ENCODE results near the gene CCR8. TPM values are rescaled to one million over a fixed set of nuclear protein-coding genes. Genes with fewer than 3 reads are reported as not detected.
"Not testable (repeated sequence)": the region's sequence is repeated elsewhere in the genome, so short reads cannot be mapped to it uniquely, and the experiment has no call there.

CCR8 gene
- total RNA-seq, 2 experiments from 2014 or later = 0.75 to 0.77 TPM

DNA sequence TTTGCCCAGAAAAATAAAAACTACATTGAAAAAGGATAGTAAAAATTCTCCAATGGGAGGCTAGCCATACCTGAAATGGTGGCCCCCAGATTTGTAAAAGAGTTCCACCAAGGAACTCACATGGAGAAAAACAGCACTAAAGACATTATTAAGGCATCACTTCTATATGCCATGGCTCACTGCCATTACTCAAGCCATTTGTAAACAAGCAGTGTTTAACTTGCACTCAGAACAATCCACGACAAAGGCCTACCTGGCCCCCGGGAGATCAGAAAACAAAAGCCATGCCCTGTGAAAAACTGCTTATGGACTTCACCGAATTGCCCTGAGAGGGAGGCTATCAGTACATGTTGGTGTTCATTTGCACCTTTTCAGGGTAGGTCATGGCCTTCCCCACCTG is 19.6 kb downstream of the CCR8 start:
- ChIA-PET POLR2A (interaction anchor here (0.6 kb wide), 1 partner anchor 59 kb away, joined by 3 read pairs; no protein-coding TSS in a partner anchor), CTCF (interaction anchor here (0.6 to 3.1 kb wide), 2 partner anchors 57 to 62 kb away, joined by 3 to 15 read pairs; no protein-coding TSS in a partner anchor)
- no peak for DNase-seq
- H3K36me3 Mint-ChIP-seq (ENCODE audit: low read depth) = no peaks in the 10 kb centered on the region
- no peaks in the 10 kb centered on the region for H3K9me3 Mint-ChIP-seq (ENCODE audit: low read depth)
- ATAC-seq = no peak
- no peaks in the 10 kb centered on the region for H3K27me3 Mint-ChIP-seq
- H3K4me3 Mint-ChIP-seq = no peak overlapping the region
- H3K27ac Mint-ChIP-seq = no peak overlapping the region
- intact Hi-C loops (cut with DNase I, micrococcal nuclease) = no loop called here
- peaks cover 23% of the 10 kb centered on the region for H3K4me1 Mint-ChIP-seq

DNA sequence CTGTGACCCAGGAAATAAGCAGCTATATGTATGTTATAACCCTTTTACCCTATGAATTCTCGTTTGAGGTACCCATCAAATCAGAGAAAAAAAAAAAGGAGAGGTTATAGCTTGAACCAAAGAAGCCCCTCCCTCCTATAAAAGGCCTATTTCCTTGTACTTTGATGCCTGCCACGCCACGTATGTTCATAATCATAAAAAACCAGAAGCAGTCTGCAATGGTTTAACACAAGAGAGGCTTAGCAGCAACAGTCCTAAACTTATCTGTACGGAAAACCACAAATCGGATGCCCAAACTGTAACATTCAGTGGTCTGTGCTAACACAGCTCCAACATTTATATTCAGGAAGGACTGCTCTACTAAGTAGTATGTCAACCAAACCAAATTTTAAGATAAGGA is 21.2 kb downstream of the CCR8 start:
- Mint-ChIP-seq H3K27ac (no peak overlapping the region), H3K4me1 (peaks cover 22% of the 10 kb centered on the region)

DNA sequence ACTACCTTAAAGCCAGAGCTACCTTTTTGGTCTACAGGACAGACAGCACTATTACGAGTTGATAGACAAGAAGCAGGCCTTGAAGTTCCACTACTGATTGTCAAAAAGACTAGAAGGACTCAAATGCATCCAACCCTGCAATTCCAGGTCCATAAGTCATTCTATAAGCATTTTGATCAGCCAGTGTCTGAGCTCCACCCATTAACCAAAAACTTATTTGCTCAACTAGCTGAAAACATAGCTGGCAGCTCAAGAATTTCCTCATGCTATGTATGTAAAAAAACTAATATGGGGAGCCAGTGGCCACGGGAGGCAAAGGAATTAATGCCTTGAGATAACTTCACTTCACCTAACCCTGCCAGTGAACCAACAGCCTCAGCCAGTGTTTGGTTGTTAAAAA is 21.6 kb downstream of the CCR8 start:
- H3K27me3 Mint-ChIP-seq; H3K27ac Mint-ChIP-seq; intact Hi-C loops (cut with DNase I, micrococcal nuclease); DNase-seq; H3K36me3 Mint-ChIP-seq (ENCODE audit: low read depth); H3K4me3 Mint-ChIP-seq; POLR2A ChIA-PET; ATAC-seq; H3K9me3 Mint-ChIP-seq (ENCODE audit: low read depth): not testable (repeated sequence)
- H3K4me1 Mint-ChIP-seq = peaks cover 19% of the 10 kb centered on the region
- CTCF ChIA-PET = interaction anchor here (0.6 to 1.7 kb wide), 5 partner anchors 11 to 689 kb away, joined by 3 to 5 read pairs (median 5); no protein-coding TSS in a partner anchor

More for the DNA sequence above, 21.2 kb downstream of the CCR8 start:
- no peak overlapping the region for H3K4me3 Mint-ChIP-seq
- H3K9me3 Mint-ChIP-seq (ENCODE audit: low read depth) = no peaks in the 10 kb centered on the region
- ATAC-seq (no peak), DNase-seq (no peak)
- no peaks in the 10 kb centered on the region for H3K36me3 Mint-ChIP-seq (ENCODE audit: low read depth)
- intact Hi-C loops (cut with DNase I, micrococcal nuclease) = no loop called here
- CTCF ChIA-PET = interaction anchor here (0.6 to 1.7 kb wide), 5 partner anchors 10 to 689 kb away, joined by 3 to 5 read pairs (median 5); no protein-coding TSS in a partner anchor
- peaks cover 4% of the 10 kb centered on the region for H3K27me3 Mint-ChIP-seq
- POLR2A ChIA-PET = no interaction called here

DNA sequence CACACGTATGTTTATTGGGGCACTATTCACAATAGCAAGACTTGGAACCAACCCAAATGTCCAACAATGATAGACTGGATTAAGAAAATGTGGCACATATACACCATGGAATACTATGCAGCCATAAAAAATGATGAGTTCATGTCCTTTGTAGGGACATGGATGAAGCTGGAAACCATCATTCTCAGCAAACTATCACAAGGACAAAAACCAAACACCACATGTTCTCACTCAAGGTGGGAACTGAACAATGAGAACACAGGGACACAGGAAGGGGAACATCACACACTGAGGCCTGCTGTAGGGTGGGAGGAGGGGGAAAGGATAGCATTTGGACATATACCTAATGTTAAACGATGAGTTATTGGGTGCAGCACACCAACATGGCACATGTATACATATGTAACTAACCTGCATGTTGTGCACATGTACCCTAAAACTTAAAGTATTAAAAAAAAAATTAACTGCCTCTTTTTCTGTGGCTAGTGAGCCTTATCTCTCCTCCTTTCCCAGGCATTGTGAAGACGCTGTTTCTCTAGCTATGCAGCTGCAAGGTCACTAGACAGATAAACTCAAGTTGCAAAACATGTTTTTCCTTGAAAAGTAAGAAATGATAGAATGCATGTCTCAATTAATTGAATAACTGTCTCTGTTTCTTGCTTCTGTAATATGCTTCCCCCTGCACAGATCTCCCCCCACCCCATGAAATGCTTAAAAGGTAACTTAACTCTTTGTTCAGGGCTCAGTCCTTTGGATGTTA is 23.8 kb downstream of the CCR8 start:
- H3K36me3 Mint-ChIP-seq (ENCODE audit: low read depth); H3K4me3 Mint-ChIP-seq; H3K27me3 Mint-ChIP-seq; H3K9me3 Mint-ChIP-seq (ENCODE audit: low read depth); CTCF ChIA-PET; ATAC-seq; DNase-seq; intact Hi-C loops (cut with DNase I, micrococcal nuclease); H3K4me1 Mint-ChIP-seq; POLR2A ChIA-PET; H3K27ac Mint-ChIP-seq: not testable (repeated sequence)

DNA sequence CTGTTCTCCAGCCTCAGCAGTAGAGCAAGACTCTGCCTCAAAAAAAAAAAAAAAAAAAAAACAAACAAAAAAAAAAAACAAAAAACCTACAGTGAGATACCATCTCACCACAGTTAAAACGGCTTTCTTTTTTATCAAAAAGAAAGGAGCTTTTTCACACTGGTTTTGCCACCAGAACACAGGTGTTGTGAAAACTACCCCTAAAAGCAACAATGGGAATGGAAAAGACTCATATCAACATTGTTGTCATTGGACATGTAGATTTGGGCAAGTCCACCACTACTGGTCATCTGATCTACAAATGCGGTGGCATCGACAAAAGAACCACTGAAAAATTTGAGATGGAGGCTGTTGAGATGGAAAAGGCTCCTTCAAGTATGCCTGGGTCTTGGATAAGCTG is 28.8 kb downstream of the CCR8 start:
- CTCF ChIA-PET = interaction anchor here (0.6 to 0.7 kb wide), 2 partner anchors 171 to 398 kb away, joined by 3 read pairs; no protein-coding TSS in a partner anchor
- DNase-seq (no peak), ATAC-seq (no peak)
- POLR2A ChIA-PET = no interaction called here
- Mint-ChIP-seq H3K27ac (no peak overlapping the region), H3K4me1 (peaks cover 33% of the 10 kb centered on the region), H3K9me3 (ENCODE audit: low read depth) (no peaks in the 10 kb centered on the region), H3K4me3 (no peak overlapping the region), H3K27me3 (peaks cover 4% of the 10 kb centered on the region), H3K36me3 (ENCODE audit: low read depth) (no peaks in the 10 kb centered on the region)
- intact Hi-C loops (cut with DNase I, micrococcal nuclease) = no loop called here

DNA sequence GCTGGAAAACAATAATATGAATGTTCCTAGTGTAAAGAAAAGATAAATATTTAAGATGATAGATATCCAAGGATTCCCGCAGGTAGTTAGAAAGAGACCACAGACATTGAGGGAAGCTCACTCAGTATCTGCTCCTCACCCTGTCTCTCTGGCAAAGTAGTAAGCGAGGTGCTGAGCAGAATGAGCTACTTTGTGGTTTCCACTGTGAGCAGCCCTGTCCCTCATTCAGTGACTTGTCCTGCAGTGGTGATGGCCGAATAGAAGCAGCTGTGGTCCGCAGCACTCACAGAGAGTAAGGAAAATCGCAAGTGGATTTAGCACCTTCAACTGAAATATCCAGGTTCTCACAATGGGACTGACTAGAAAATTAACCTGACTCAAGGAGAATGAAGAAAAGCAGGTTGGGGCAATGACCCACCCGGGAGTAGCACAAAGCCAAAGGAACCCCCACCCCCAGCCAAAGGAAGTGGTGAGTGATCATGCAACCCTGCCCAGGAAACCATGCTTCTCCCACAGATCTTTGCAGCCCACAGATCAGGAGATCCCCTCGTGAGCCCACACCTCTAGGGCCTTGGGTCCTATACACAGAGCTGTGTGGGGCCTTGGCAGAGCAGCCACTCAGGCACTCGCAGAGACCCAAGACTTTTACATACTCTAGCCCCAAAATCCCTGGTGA is 31.9 kb downstream of the CCR8 start:
- peak overlapping the region; percentile 7 for H3K4me3 Mint-ChIP-seq
- DNase-seq (peak; percentile 62), ATAC-seq (peak; percentile 89)
- peaks cover 33% of the 10 kb centered on the region for H3K4me1 Mint-ChIP-seq
- no peaks in the 10 kb centered on the region for H3K27me3 Mint-ChIP-seq
- H3K27ac Mint-ChIP-seq = peak overlapping the region; percentile 53
- ChIA-PET POLR2A (interaction anchor here (0.6 kb wide), 1 partner anchor 36 kb away, joined by 3 read pairs; no protein-coding TSS in a partner anchor), CTCF (interaction anchor here (0.9 to 1.7 kb wide), 5 partner anchors 15 to 73 kb away, joined by 3 to 6 read pairs (median 4); no protein-coding TSS in a partner anchor)
- no peaks in the 10 kb centered on the region for H3K9me3 Mint-ChIP-seq (ENCODE audit: low read depth)
- intact Hi-C loops (cut with DNase I, micrococcal nuclease) = no loop called here
- H3K36me3 Mint-ChIP-seq (ENCODE audit: low read depth) = no peaks in the 10 kb centered on the region

DNA sequence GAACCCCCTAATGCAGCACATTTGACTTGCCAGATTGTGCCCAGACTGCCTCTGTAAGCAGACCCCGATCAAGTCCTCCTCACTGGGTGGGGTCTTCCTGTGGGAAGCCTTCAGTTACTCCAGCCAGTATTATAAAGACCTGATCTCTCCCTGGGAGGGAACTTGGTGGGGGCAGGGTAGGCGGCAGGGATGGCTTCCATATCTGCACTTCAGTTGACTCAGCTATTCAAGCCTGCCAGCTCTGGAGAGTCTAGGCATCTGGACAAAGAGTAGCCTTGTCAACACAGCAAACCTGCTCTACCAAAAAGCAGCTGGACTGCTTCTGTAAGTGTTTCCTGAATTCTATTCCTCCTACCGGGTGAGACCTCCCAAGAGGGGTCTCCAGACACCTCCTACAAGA is 32.7 kb downstream of the CCR8 start:
- DNase-seq (no peak), ATAC-seq (no peak)
- H3K4me1 Mint-ChIP-seq = peaks cover 33% of the 10 kb centered on the region
- H3K4me3 Mint-ChIP-seq = no peak overlapping the region
- H3K36me3 Mint-ChIP-seq (ENCODE audit: low read depth) = no peaks in the 10 kb centered on the region
- H3K27me3 Mint-ChIP-seq = no peaks in the 10 kb centered on the region
- H3K9me3 Mint-ChIP-seq (ENCODE audit: low read depth) = no peaks in the 10 kb centered on the region
- intact Hi-C loops (cut with DNase I, micrococcal nuclease) = no loop called here
- ChIA-PET CTCF (interaction anchor here (0.9 to 1.7 kb wide), 3 partner anchors 14 to 46 kb away, joined by 3 to 6 read pairs (median 5); no protein-coding TSS in a partner anchor), POLR2A (no interaction called here)
- H3K27ac Mint-ChIP-seq = no peak overlapping the region

DNA sequence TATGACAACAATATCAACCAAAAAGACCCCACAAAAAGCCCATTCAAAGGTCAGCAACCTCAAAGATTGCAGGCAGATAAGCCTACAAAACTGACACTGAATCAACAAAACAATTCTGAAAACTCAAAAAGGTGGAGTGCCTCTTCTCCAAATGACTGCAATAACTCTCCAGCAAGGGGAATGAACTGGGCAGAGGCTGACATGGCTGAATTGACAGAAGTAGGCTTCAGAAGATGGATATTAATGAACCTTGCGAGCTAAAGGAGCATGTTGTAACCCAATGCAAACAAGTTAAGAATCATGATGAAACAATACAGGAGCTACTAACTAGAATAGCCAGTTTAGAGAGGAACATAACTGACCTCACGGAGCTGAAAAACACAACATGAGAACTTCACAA is 33.3 kb downstream of the CCR8 start:
- Mint-ChIP-seq H3K9me3 (ENCODE audit: low read depth) (no peaks in the 10 kb centered on the region), H3K4me3 (no peak overlapping the region), H3K36me3 (ENCODE audit: low read depth) (no peaks in the 10 kb centered on the region), H3K27ac (no peak overlapping the region), H3K4me1 (peaks cover 28% of the 10 kb centered on the region), H3K27me3 (no peaks in the 10 kb centered on the region)
- intact Hi-C loops (cut with DNase I, micrococcal nuclease) = no loop called here
- ChIA-PET CTCF (no interaction called here), POLR2A (no interaction called here)
- ATAC-seq (no peak), DNase-seq (no peak)

DNA sequence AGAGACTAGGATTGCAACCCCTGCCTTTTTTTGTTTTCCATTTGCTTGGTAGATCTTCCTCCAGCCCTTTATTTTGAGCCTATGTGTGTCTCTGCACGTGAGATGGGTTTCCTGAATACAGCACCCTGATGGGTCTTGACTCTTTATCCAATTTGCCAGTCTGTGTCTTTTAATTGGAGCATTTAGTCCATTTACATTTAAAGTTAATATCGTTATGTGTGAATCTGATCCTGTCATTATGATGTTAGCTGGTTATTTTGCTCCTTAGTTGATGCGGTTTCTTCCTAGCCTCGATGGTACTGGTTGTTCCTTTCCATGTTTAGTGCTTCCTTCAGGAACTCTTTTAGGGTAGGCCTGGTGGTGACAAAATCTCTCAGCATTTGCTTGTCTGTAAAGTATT is 40.9 kb downstream of the CCR8 start:
- H3K4me1 Mint-ChIP-seq; H3K36me3 Mint-ChIP-seq (ENCODE audit: low read depth); POLR2A ChIA-PET; H3K27me3 Mint-ChIP-seq; H3K9me3 Mint-ChIP-seq (ENCODE audit: low read depth); H3K27ac Mint-ChIP-seq; intact Hi-C loops (cut with DNase I, micrococcal nuclease); DNase-seq; H3K4me3 Mint-ChIP-seq; ATAC-seq; CTCF ChIA-PET: not testable (repeated sequence)

DNA sequence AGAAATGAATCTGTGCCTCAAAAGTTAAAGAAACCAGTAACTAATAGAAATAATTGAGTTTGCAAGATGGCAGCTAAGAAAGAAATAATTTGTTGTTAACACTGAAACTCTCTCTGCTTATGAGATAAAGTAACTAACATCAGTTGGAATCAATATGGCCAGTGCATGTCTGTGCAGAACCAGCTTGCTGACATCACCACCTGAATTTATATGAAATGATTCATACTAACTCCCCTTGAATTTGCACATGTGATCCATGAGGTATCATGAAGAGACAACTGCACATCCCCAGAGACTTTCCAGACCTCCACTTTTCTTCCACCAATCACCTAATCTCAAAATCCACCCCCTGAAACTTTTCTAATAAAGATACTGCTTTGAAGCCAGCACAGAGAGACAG is 43.3 kb downstream of the CCR8 start:
- no peaks in the 10 kb centered on the region for H3K36me3 Mint-ChIP-seq (ENCODE audit: low read depth)
- H3K27me3 Mint-ChIP-seq = no peaks in the 10 kb centered on the region
- no peak overlapping the region for H3K27ac Mint-ChIP-seq
- ChIA-PET CTCF (interaction anchor here (0.7 to 1.5 kb wide), 3 partner anchors 80 to 729 kb away, joined by 3 to 4 read pairs (median 4); no protein-coding TSS in a partner anchor), POLR2A (interaction anchor here (1.3 kb wide), 1 partner anchor 9 kb away, joined by 4 read pairs; no protein-coding TSS in a partner anchor)
- no peak for DNase-seq
- no peak overlapping the region for H3K4me3 Mint-ChIP-seq
- intact Hi-C loops (cut with DNase I, micrococcal nuclease) = no loop called here
- ATAC-seq = no peak
- H3K9me3 Mint-ChIP-seq (ENCODE audit: low read depth) = peaks cover 2% of the 10 kb centered on the region
- H3K4me1 Mint-ChIP-seq = no peaks in the 10 kb centered on the region

DNA sequence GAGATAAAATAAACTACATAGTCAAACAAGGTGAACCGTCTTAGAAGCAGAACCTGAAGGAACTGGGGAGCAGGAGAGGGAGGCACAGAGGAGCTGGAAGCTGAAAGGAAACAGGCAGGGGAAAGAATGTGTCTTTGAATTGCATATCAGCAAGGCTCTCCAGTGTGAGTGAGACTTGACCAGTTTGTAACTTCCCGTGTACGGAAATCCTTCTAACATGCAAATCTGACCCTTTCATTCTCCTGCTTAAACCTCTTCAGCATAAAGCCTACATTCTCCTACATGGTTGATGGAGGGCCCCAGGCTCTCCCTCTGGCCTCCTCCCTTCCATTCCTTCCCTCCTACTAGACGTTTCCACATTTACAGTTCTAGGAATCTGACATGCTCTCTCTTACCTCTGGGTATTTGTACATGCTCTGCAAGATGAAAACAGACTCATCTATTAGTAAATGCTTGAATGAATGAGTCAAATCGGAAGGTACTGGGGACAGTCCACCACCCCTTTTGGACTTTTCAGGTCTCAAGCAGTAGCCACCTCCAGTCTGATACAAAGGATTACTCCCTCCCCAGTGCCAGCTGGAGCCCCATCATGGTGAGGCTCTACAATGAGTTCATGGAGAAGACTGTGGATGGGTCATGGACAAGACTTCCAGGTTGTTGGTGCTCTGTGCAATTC is 47.6 kb downstream of the CCR8 start:
- POLR2A ChIA-PET = interaction anchor here (0.9 kb wide), 1 partner anchor 31 kb away, joined by 3 read pairs; no protein-coding TSS in a partner anchor
- no peak overlapping the region for H3K4me3 Mint-ChIP-seq

More for the DNA sequence above, 47.6 kb downstream of the CCR8 start:
- no peak overlapping the region for H3K27ac Mint-ChIP-seq
- intact Hi-C loops (cut with DNase I, micrococcal nuclease) = loop anchor here in 1 of 2 experiments (5.0 kb wide), 1 partner anchor 165 kb away; no protein-coding TSS in a partner anchor
- H3K27me3 Mint-ChIP-seq = no peaks in the 10 kb centered on the region
- ATAC-seq (no peak), DNase-seq (no peak)
- H3K36me3 Mint-ChIP-seq (ENCODE audit: low read depth) = no peaks in the 10 kb centered on the region
- CTCF ChIA-PET = interaction anchor here (0.6 to 2.6 kb wide), 8 partner anchors 15 to 356 kb away, joined by 3 to 21 read pairs (median 4); partner anchors contain the start of gene XIRP1
- H3K9me3 Mint-ChIP-seq (ENCODE audit: low read depth) = no peaks in the 10 kb centered on the region
- peaks cover 4% of the 10 kb centered on the region for H3K4me1 Mint-ChIP-seq
